Measurements from ENCODE around the gene PCBP2.

PCBP2 gene

DNA sequence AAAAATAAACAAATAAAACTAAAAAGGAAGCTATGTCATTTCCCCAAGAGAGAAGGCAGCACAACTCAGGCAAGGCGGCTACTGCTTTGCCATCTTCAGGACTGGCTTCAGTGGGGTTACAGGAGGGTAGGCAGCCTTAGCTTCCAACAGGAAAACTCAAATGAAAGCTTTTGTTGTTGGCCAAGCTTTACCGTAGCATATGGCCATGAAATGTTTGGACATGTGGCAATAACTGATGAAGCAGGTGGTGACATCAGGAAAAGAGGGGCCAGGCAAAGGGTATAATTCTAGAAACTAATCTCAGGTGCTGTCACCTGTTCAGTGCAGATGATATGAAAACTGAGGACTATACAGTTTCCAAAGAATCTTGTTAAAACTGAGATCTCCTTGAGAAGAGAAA is 78.2 kb downstream of the PCBP2 start:
- DNase-seq (ENCODE audit: low spot score): no peak
- TF ChIP-seq, protein P1, sequence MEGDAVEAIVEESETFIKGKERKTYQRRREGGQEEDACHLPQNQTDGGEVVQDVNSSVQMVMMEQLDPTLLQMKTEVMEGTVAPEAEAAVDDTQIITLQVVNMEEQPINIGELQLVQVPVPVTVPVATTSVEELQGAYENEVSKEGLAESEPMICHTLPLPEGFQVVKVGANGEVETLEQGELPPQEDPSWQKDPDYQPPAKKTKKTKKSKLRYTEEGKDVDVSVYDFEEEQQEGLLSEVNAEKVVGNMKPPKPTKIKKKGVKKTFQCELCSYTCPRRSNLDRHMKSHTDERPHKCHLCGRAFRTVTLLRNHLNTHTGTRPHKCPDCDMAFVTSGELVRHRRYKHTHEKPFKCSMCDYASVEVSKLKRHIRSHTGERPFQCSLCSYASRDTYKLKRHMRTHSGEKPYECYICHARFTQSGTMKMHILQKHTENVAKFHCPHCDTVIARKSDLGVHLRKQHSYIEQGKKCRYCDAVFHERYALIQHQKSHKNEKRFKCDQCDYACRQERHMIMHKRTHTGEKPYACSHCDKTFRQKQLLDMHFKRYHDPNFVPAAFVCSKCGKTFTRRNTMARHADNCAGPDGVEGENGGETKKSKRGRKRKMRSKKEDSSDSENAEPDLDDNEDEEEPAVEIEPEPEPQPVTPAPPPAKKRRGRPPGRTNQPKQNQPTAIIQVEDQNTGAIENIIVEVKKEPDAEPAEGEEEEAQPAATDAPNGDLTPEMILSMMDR (conservative IDR thresholded peaks at IDR 0.05; ENCODE audit: low read depth): no peak
- H3K27ac ChIP-seq: no peak overlapping the region
- POLR2A ChIA-PET (ENCODE audit: low non-redundant PET): no interaction called here
- CTCF ChIA-PET: interaction anchor here (0.6 kb wide), 1 partner anchor 121 kb away, joined by 6 read pairs; no protein-coding TSS in a partner anchor
